ENCODE results near the gene SLC41A3.
"Not testable (repeated sequence)": the region's sequence is repeated elsewhere in the genome, so short reads cannot be mapped to it uniquely, and the experiment has no call there.

The SLC41A3 gene

DNA sequence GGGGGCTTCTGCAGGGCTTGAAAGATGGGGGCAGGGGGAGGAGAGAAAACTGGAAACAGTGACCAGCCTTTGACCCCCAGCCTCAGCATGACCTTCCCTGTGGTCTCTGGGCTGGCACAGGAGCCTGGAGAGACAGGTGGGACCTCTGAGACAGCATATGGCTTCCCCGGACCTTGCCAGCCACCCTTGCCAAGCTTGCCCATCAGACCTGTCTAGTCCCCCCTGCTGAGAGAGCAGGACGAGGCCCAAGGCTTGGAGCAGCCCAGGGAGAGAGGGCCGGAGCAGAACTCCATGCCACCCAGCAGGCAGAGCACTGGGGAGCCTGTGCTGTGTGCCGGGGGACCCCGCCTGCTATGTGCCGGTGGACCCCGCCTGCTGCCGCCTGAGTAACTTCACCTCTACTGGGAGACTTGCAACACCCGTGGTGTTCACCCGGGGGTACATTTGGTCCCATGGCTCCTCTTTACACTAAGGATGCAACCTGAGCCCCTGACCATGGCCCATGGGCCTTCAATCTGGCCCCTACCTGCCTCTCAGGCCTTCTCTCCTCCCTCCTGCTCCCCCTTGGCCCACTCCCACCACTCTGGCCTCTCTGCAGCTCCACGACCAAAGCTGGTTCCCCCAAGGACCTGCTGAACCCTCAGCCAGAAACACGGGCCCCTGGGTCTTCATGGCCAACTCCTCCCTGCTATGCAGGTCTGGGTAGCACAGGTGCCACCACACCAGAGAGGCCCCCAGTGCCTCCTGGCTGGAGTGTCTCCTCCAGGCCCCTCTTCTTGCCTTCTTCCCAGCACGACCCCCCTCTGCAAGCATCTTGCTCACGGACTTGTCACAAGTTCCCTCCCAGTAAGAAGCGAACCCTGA is 21.1 kb upstream of the SLC41A3 start:
- DNase-seq: no peak
- no peaks in the 10 kb centered on the region for H3K4me1 Mint-ChIP-seq
- H3K36me3 Mint-ChIP-seq (ENCODE audit: low read depth): no peaks in the 10 kb centered on the region
- no peaks in the 10 kb centered on the region for H3K9me3 Mint-ChIP-seq
- H3K27me3 Mint-ChIP-seq: no peaks in the 10 kb centered on the region
- no peak overlapping the region for H3K27ac Mint-ChIP-seq
- peak; percentile 11 for ATAC-seq
- H3K4me3 Mint-ChIP-seq: no peak overlapping the region

DNA sequence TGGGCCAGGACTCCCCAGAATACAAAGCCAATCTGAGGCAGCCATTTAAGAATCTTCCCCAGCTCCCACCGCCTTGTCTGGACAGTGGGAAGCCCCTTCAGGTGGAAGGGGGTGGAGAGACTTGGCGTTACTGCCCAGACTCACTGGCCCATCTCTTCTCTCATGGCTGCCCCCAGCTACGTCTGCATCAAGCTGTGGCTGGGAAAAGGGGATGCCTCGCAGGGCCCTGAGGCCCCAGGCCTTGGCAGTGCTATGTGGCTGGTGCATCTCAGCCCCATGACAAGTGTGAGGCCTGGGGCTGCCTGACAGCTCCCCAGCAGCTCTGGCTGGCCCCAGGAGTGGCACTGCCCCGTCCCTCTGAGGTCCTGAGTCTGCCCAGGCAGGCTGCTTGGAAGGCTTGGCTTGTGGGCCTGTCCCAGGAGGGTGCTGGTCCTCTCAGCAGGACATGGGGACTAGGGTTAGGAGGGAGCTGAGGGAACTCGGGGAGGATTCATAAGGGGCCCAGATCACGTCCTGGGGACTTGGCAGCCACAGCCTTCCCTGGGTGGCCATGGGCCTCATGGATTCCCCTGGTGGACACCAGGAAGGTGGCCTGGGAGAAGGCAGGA is 20.2 kb upstream of the SLC41A3 start:
- ATAC-seq: no peak
- Mint-ChIP-seq H3K9me3 (no peaks in the 10 kb centered on the region), H3K4me3 (no peak overlapping the region), H3K27me3 (no peaks in the 10 kb centered on the region), H3K4me1 (no peaks in the 10 kb centered on the region), H3K36me3 (ENCODE audit: low read depth) (no peaks in the 10 kb centered on the region), H3K27ac (no peak overlapping the region)
- DNase-seq: no peak

DNA sequence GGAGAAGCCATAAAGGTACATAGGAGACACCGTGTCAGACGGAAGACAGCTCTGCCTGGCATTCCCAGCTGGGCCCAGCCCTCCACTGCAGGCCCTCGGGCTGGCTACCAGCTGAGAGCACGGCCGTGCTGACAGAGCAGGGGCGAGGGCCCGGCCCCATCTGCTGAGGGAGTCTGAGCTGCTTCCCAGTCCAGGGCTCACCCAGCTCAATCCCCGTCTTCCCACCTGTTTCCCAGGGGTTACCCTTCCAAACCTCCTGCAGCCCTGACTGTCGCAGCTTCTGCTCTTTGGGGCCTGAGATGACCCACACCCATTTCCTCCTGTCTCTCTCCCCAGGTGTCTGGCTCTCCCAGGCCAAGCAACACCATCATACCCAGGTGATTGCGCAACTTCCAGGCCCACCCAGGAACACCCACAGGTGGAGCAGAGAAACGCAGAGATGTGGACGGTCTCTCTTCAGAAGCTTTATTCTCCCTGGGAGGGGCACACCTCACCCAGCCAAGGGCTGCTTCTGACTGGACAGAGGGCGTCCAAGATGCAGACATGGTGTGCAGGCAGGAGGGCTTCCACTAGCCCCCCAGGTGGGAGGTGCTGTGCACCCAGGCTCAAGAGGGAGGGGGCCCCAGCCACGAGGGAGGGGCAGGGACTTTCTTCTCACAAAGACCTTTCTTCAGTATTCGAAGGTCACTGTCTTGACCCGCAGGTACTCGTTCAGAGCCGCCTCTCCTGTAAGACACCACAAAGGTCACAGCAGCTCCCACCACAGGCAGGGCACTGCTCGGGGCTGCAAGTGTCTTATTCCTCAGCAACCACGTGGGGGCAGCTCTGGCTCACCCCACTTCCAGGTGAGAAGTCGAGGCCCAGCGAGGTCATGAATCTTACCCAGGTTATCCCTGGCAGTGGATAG is 19.4 kb upstream of the SLC41A3 start:
- H3K9me3 Mint-ChIP-seq: no peaks in the 10 kb centered on the region
- H3K27me3 Mint-ChIP-seq: no peaks in the 10 kb centered on the region
- no peaks in the 10 kb centered on the region for H3K36me3 Mint-ChIP-seq (ENCODE audit: low read depth)
- no peaks in the 10 kb centered on the region for H3K4me1 Mint-ChIP-seq
- no peak overlapping the region for H3K4me3 Mint-ChIP-seq
- no peak overlapping the region for H3K27ac Mint-ChIP-seq
- DNase-seq (no peak), ATAC-seq (no peak)

DNA sequence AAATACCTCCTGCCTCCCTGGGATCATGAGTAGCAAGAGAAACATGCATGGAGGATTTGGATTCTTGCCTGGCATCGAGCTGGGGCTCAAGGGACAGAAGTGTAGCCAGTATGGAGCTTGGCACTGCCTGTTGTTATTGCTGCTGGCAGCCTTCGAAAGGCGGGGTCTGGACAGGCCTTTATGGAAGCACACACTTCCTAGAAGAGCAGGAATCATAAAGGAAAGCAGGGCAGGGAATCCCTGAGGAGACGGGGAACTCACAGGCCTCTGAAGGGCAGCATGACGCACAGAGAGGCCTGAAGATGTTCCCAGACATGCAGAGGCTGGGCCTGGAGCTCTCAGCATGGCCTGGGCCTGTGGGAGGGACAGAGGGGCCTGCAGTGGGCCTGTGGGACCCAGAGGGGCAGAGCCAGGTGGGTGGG is 18.6 kb upstream of the SLC41A3 start:
- H3K4me3 Mint-ChIP-seq: no peak overlapping the region

DNA sequence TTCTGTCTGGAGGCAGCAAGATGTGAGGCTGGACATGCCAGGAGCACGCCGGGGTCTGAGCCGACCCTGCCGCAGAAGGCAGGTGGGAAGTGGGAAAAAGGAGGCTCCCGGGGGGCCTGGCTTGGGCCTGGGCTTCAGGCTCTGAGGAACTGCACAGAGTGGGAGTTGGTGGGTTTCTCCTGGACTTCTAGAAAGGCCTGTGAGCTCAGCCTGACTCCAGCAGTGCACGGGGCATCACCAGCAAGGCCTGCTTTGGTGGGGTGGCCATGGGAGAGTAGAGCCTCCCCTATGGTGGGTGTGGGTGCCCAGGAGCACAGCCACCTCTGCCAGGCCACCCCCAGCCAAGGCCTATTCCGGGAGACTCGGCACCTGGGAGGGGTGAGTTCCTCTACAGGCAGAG is 18.1 kb upstream of the SLC41A3 start:
- Mint-ChIP-seq H3K4me3 (no peak overlapping the region), H3K27ac (no peak overlapping the region), H3K9me3 (no peaks in the 10 kb centered on the region), H3K4me1 (no peaks in the 10 kb centered on the region), H3K36me3 (ENCODE audit: low read depth) (no peaks in the 10 kb centered on the region), H3K27me3 (no peaks in the 10 kb centered on the region)
- DNase-seq (no peak), ATAC-seq (no peak)

More for the DNA sequence above, 18.6 kb upstream of the SLC41A3 start:
- no peaks in the 10 kb centered on the region for H3K36me3 Mint-ChIP-seq (ENCODE audit: low read depth)
- no peak overlapping the region for H3K27ac Mint-ChIP-seq
- H3K27me3 Mint-ChIP-seq: no peaks in the 10 kb centered on the region
- no peaks in the 10 kb centered on the region for H3K4me1 Mint-ChIP-seq
- no peak for ATAC-seq
- DNase-seq: no peak
- H3K9me3 Mint-ChIP-seq: no peaks in the 10 kb centered on the region

DNA sequence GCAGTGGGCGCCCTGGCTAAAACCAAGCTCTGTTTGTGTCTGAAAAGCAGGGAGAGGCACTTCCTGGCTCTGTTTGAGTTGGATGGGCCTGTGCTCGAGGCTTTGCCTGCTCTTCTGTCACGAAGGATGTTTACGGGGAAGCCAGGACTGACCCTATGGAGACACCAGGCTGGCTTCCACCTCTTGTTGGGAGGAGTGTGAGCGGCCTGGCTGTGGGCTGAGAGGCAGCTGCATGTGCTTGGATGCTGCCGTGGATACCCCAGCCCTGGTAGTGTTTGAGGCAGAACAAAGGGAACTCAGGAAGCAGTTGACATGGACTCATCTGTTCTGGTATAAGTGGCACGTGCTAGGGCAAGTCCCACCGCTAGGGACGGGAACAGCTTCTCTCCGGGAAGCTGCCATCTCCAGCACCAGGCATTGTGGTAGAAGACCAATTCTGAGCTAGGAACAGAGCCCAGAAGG is 17.6 kb upstream of the SLC41A3 start:
- H3K9me3 Mint-ChIP-seq: no peaks in the 10 kb centered on the region
- no peaks in the 10 kb centered on the region for H3K36me3 Mint-ChIP-seq (ENCODE audit: low read depth)
- H3K27ac Mint-ChIP-seq: no peak overlapping the region
- no peak overlapping the region for H3K4me3 Mint-ChIP-seq
- H3K4me1 Mint-ChIP-seq: no peaks in the 10 kb centered on the region
- no peak for DNase-seq
- no peak for ATAC-seq
- H3K27me3 Mint-ChIP-seq: no peaks in the 10 kb centered on the region

DNA sequence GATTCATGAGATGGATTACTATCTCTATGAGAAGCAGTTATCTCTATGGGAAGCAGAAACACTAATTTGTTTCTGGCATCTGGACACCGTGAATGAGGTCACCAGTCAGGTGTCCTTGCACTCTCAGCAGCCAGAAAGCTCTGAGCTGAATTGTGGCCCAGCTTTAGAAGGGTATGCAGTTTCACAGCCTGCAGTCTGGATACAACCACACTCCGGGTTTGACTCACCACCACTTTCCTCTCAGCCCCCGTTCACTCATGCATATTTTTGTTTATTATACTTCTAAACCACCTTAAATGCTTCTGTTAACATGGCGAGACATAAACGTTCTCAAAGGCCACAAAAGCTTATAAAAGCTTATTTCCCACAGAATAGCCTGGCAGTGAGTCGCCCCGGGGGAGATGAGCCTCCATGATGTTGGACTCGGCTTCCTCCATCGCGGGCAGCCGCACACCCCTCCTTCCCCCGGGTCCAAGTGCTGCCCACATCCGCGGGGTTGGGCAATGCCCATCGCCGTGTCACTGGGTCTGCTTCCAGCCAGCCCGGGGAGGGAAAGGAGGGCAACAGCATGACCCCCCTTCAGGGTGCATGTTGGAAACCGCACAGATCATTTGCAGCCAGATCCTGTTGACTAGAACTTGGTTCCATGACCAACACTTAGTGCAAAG is 16.8 kb upstream of the SLC41A3 start:
- no peak overlapping the region for H3K27ac Mint-ChIP-seq
- no peak overlapping the region for H3K4me3 Mint-ChIP-seq
- H3K27me3 Mint-ChIP-seq: no peaks in the 10 kb centered on the region
- H3K9me3 Mint-ChIP-seq: peaks cover 2% of the 10 kb centered on the region
- H3K36me3 Mint-ChIP-seq (ENCODE audit: low read depth): no peaks in the 10 kb centered on the region
- DNase-seq (no peak), ATAC-seq (no peak)
- H3K4me1 Mint-ChIP-seq: no peaks in the 10 kb centered on the region

DNA sequence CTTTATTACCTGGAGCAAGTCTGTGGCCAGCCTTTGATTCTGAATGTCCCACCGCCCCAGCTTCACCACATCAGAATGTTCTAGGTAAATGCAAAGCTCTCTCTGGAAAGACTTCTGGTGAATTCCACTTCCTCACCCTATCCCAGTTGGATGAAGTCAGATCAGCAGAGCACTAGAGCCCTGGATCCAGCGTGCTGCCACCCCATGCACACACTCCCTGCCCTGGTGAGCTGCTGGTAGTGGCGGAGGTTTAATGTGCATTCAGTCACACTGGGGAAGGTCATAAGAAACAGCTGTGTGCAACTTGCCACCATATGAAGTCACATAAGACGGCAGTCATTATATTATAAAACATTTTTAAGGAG is 16.3 kb upstream of the SLC41A3 start:
- ATAC-seq (no peak), DNase-seq (no peak)
- Mint-ChIP-seq H3K4me3 (no peak overlapping the region), H3K27me3 (no peaks in the 10 kb centered on the region), H3K9me3 (peaks cover 7% of the 10 kb centered on the region), H3K36me3 (ENCODE audit: low read depth) (no peaks in the 10 kb centered on the region), H3K4me1 (no peaks in the 10 kb centered on the region), H3K27ac (no peak overlapping the region)

DNA sequence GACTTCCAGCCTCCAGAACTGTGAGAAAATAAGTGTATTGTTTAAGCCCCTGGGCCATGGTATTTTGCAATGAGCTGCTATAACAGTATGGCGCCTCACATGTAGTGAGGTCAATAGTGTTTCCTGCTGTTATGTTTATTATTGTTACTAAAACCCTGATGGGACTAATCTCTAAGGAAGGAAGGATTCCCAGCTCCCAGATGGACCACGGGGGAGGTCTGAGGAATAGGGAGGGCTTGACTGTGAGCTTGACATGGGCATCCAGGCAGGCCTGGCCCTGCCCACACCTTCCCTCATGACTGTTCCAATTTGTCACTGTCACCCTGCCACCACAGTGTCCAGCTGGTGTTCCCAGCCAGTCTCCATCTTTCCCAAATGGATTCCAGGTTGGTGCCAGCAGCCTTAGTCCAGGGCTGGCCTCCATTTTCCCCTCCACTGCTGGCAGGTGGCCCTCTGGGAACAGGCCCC is 14.5 kb upstream of the SLC41A3 start:
- DNase-seq (no peak), ATAC-seq (no peak)
- peaks cover 4% of the 10 kb centered on the region for H3K36me3 Mint-ChIP-seq (ENCODE audit: low read depth)
- H3K4me3 Mint-ChIP-seq: no peak overlapping the region
- no peaks in the 10 kb centered on the region for H3K4me1 Mint-ChIP-seq
- H3K27me3 Mint-ChIP-seq: no peaks in the 10 kb centered on the region
- no peak overlapping the region for H3K27ac Mint-ChIP-seq
- peaks cover 20% of the 10 kb centered on the region for H3K9me3 Mint-ChIP-seq

DNA sequence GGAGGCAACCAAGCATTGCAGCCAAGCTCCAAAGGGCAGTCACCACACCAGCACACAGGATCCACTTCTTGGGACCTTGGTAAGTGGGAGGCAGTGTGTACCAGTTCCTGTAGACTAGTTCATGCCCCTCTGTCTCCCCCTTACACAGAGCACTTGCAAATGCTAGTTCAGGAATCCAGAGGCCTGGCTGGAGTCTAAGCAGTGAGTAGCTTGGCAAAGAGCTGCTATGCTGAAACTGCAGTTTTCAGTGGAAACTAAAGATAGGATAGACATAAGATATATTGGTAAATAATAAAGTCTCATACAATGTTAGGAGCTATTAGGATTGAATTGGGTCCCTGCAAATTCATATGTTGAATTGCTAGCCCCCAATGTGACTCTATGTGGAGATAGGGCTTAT is 13.9 kb upstream of the SLC41A3 start:
- ATAC-seq: no peak
- no peak overlapping the region for H3K4me3 Mint-ChIP-seq
- no peak overlapping the region for H3K27ac Mint-ChIP-seq
- H3K9me3 Mint-ChIP-seq: peaks cover 21% of the 10 kb centered on the region
- no peaks in the 10 kb centered on the region for H3K4me1 Mint-ChIP-seq
- DNase-seq: no peak
- H3K27me3 Mint-ChIP-seq: no peaks in the 10 kb centered on the region
- peaks cover 4% of the 10 kb centered on the region for H3K36me3 Mint-ChIP-seq (ENCODE audit: low read depth)

DNA sequence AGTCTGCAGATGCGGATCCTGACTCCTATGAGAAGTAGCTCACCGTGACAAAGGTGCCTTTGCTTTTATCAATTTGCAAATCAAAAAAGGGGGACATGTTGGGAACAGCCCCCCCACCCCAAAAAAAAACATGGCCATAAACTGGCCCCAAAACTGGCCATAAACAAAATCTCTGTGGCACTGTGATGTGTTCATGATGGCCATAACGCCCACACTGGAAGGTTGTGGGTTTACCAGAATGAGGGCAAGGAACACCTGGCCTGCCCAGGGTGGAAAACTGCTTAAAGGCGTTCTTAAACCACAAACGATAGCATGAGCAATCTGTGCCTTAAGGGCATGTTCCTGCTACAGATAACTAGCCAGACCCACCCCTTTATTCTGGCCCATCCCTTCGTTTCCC is 12.3 kb upstream of the SLC41A3 start:
- ATAC-seq; H3K4me3 Mint-ChIP-seq; H3K27ac Mint-ChIP-seq; DNase-seq; H3K36me3 Mint-ChIP-seq (ENCODE audit: low read depth); H3K27me3 Mint-ChIP-seq; H3K4me1 Mint-ChIP-seq: not testable (repeated sequence)
- peaks cover 30% of the 10 kb centered on the region for H3K9me3 Mint-ChIP-seq

DNA sequence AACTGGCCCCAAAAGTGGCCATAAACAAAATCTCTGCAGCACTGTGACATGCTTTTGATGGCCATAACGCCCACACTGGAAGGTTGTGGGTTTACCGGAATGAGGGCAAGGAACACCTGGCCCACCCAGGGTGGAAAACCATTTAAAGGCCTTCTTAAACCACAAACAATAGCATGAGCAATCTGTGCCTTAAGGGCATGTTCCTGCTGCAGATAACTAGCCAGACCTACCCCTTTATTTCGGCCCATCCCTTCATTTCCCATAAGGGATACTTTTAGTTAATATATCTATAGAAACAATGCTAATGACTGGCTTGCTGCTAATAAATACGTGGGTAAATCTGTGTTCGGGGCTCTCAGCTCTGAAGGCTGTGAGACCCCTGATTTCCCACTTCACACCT is 8.2 kb upstream of the SLC41A3 start:
- H3K9me3 Mint-ChIP-seq: peaks cover 39% of the 10 kb centered on the region
- H3K27me3 Mint-ChIP-seq; ATAC-seq; DNase-seq; H3K4me3 Mint-ChIP-seq; H3K36me3 Mint-ChIP-seq (ENCODE audit: low read depth); H3K27ac Mint-ChIP-seq; H3K4me1 Mint-ChIP-seq: not testable (repeated sequence)

DNA sequence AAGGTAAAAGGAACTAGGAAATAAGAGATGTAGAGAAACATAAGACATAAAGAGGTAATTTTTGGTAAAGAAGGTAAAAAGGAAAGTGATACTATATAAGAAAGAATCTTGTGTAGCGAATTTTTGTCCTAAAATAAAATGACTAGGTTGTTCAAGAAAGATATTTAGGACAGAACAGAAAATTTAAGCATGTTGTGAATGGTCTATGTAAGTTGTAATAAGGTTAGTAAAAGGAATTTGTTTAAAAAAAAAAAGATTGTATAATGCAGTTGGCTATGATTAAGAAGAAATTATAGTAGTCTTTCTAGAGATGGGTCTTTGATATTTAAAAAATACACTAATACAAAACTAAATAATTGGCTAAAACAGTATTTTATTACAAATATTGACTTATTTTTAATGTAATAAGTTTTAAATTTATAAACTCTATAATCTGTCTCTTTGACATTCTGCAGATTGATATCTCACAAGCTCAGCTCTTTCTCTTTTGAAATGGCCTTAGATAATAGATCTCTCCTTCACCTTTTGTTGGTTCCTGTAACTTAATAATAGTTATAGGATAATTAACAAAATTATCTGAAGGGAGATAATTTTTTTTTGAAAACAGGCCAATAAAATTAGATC is 3.7 kb upstream of the SLC41A3 start:
- ATAC-seq (no peak), DNase-seq (no peak)
- Mint-ChIP-seq H3K4me1 (peaks cover 21% of the 10 kb centered on the region), H3K9me3 (peaks cover 20% of the 10 kb centered on the region), H3K27me3 (no peaks in the 10 kb centered on the region), H3K36me3 (ENCODE audit: low read depth) (peaks cover 3% of the 10 kb centered on the region), H3K27ac (no peak overlapping the region), H3K4me3 (no peak overlapping the region)

DNA sequence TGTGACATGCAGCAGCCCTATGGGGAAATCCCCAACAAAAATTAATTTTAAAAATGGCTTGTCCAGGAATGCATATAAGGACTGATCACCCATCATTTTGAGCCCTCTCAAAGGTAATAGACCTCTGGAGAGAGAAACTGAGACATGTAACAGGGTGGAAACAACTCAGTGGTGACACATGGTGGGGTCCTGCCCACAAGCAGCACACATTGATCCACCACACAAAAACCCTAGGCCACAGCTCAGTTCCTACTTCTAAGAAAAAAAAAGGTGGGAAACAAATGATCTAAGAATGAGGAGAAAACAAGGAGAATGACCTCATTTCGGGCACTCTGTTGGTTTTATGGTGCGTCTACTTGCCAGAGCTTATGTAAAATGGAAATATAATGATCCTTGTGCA is 1.9 kb upstream of the SLC41A3 start:
- Mint-ChIP-seq H3K36me3 (ENCODE audit: low read depth) (peaks cover 2% of the 10 kb centered on the region), H3K9me3 (peaks cover 7% of the 10 kb centered on the region), H3K4me3 (peak overlapping the region; percentile 82), H3K27me3 (no peaks in the 10 kb centered on the region), H3K4me1 (peaks cover 21% of the 10 kb centered on the region), H3K27ac (peak overlapping the region; percentile 68)
- ATAC-seq (no peak), DNase-seq (peak; percentile 21)
